Activated CD4-positive, alpha-beta T cell treated with anti-CD3 and anti-CD28 coated beads, Interleukin-2, amount 50 U/mL, for 48 hours (primary cell): ENCODE measurements around the gene ZNF226.
"Not testable (repeated sequence)": the region's sequence is repeated elsewhere in the genome, so short reads cannot be mapped to it uniquely, and the experiment has no call there.

Experiments
- DNase-seq, 2 experiments: peaks; one replicate each; pipeline ENCODE4 v3.0.0-alpha.2; 2020

Gene ZNF226

GRCh38 chr19:44164673-44165512 lies at the start of gene ZNF226:
ZNF226 (plus strand) TSS chr19:44165100; CDS start chr19:44170081, 4,981 bp downstream.
- DNase-seq: peak; percentile 81 to 83

GRCh38 chr19:44121162-44121561 lies 43.7 kb upstream of the ZNF226 start:
- not testable (repeated sequence) for DNase-seq

GRCh38 chr19:44131955-44132354 lies 32.9 kb upstream of the ZNF226 start:
- DNase-seq: no peak

GRCh38 chr19:44141191-44142058 lies 23.5 kb upstream of the ZNF226 start, which contains the start of gene ZNF234:
ZNF234 (plus strand) TSS chr19:44141554; CDS start chr19:44144633, 3,079 bp downstream.
- peak; percentile 68 to 78 for DNase-seq

- DNase-seq: peak; percentile 14 to 18
Measured at GRCh38 chr19:44142059-44142433, 22.9 kb upstream of the ZNF226 start.

GRCh38 chr19:44149776-44150175 lies 15.1 kb upstream of the ZNF226 start:
- no peak for DNase-seq

GRCh38 chr19:44151491-44151890 lies 13.4 kb upstream of the ZNF226 start:
- no peak for DNase-seq

- DNase-seq: no peak
Measured at GRCh38 chr19:44156475-44156874, 8.4 kb upstream of the ZNF226 start.

GRCh38 chr19:44163789-44164188 lies 1.1 kb upstream of the ZNF226 start:
- no peak for DNase-seq

- DNase-seq: no peak
Measured at GRCh38 chr19:44164327-44164672, 600 bp upstream of the ZNF226 start.

- DNase-seq: not testable (repeated sequence)
Measured at GRCh38 chr19:44170660-44171059, 5.8 kb downstream of the ZNF226 start.

- no peak for DNase-seq
Measured at GRCh38 chr19:44176590-44176989, 11.7 kb downstream of the ZNF226 start.

GRCh38 chr19:44180968-44181367 lies 16.1 kb downstream of the ZNF226 start:
- no peak for DNase-seq

- DNase-seq: no peak
Measured at GRCh38 chr19:44182145-44182544, 17.2 kb downstream of the ZNF226 start.

GRCh38 chr19:44190020-44190419 lies 25.1 kb downstream of the ZNF226 start:
- DNase-seq: no peak

- no peak for DNase-seq
Measured at GRCh38 chr19:44192127-44192526, 27.2 kb downstream of the ZNF226 start.

- no peak for DNase-seq
Measured at GRCh38 chr19:44196772-44197171, 31.9 kb downstream of the ZNF226 start.

- DNase-seq: no peak
Measured at GRCh38 chr19:44202470-44202869, 37.6 kb downstream of the ZNF226 start.

- DNase-seq: no peak
Measured at GRCh38 chr19:44202974-44203373, 38.1 kb downstream of the ZNF226 start.

GRCh38 chr19:44203877-44204276 lies 39.0 kb downstream of the ZNF226 start:
- not testable (repeated sequence) for DNase-seq

GRCh38 chr19:44204772-44205171 lies 39.9 kb downstream of the ZNF226 start:
- DNase-seq: no peak

GRCh38 chr19:44207126-44207803 lies 42.4 kb downstream of the ZNF226 start:
- DNase-seq: peak; percentile 75 to 85

GRCh38 chr19:44212250-44212865 lies 47.5 kb downstream of the ZNF226 start, which contains the start of gene ZNF227:
ZNF227 (plus strand) TSS chr19:44212532; CDS start chr19:44217793, 5,261 bp downstream.
- peak; percentile 82 to 85 for DNase-seq
